KOPT-K1 (cell line): ENCODE measurements around the gene ST14.

ENCODE experiments used
- H3K27ac ChIP-seq: fragments of 200-600 bp; sonication (generic); 2 replicates; pipeline ENCODE4 v1.5.1; 2016; ENCODE audit warnings: antibody characterized with exemption, mild to moderate bottlenecking, low read depth, low read length; ENCODE audit not compliant: poor library complexity, severe bottlenecking
- H3K36me3 ChIP-seq: fragments of 200-600 bp; sonication (generic); 2 replicates; pipeline ENCODE4 v1.5.1; 2017; ENCODE audit warnings: antibody characterized with exemption, mild to moderate bottlenecking, low read length, moderate library complexity; ENCODE audit not compliant: insufficient read depth
- H3K9me3 ChIP-seq: fragments of 200-600 bp; sonication (generic); 2 replicates; pipeline ENCODE4 v1.5.1; 2017; ENCODE audit warnings: antibody characterized with exemption, low read length, mild to moderate bottlenecking; ENCODE audit not compliant: insufficient read depth, poor library complexity, severe bottlenecking

The ST14 gene

GRCh38 chr11:130159657-130160497, at the start of gene ST14:
TSS of gene ST14 (plus strand) at chr11:130159782. CDS start at chr11:130159980, 198 bp downstream.
- no peak within 1 kb of the TSS for H3K27ac ChIP-seq
- H3K9me3 ChIP-seq: no peaks in the 10 kb centered on the region
- H3K36me3 ChIP-seq: no peaks in the 10 kb centered on the region

GRCh38 chr11:130110339-130111108, 49.1 kb upstream of the ST14 start:
- Histone ChIP-seq H3K36me3 (peaks cover 10% of the 10 kb centered on the region; the same call in 1 of the 2 replicates), H3K9me3 (no peaks in the 10 kb centered on the region), H3K27ac (peak overlapping the region; percentile 67)

GRCh38 chr11:130112071-130112830, 47.3 kb upstream of the ST14 start:
- no peaks in the 10 kb centered on the region for H3K9me3 ChIP-seq
- H3K27ac ChIP-seq: peak overlapping the region; percentile 67
- peaks cover 10% of the 10 kb centered on the region; the same call in 1 of the 2 replicates for H3K36me3 ChIP-seq

GRCh38 chr11:130114281-130114680, 45.3 kb upstream of the ST14 start:
- no peak overlapping the region for H3K27ac ChIP-seq
- peaks cover 10% of the 10 kb centered on the region; the same call in 1 of the 2 replicates for H3K36me3 ChIP-seq
- no peaks in the 10 kb centered on the region for H3K9me3 ChIP-seq

GRCh38 chr11:130114726-130115125, 44.9 kb upstream of the ST14 start:
- Histone ChIP-seq H3K36me3 (peaks cover 10% of the 10 kb centered on the region; the same call in 1 of the 2 replicates), H3K27ac (no peak overlapping the region), H3K9me3 (no peaks in the 10 kb centered on the region)

- no peak overlapping the region for H3K27ac ChIP-seq
- peaks cover 10% of the 10 kb centered on the region; the same call in 1 of the 2 replicates for H3K36me3 ChIP-seq
- H3K9me3 ChIP-seq: no peaks in the 10 kb centered on the region
Measured at GRCh38 chr11:130115218-130115617, 44.4 kb upstream of the ST14 start.

GRCh38 chr11:130118165-130118564, 41.4 kb upstream of the ST14 start:
- Histone ChIP-seq H3K9me3 (no peaks in the 10 kb centered on the region), H3K27ac (peak overlapping the region; percentile 49), H3K36me3 (peaks cover 18% of the 10 kb centered on the region)

GRCh38 chr11:130118636-130119387, 40.8 kb upstream of the ST14 start:
- Histone ChIP-seq H3K9me3 (no peaks in the 10 kb centered on the region), H3K27ac (peak overlapping the region; percentile 49), H3K36me3 (peaks cover 24% of the 10 kb centered on the region)

- Histone ChIP-seq H3K9me3 (no peaks in the 10 kb centered on the region), H3K27ac (no peak overlapping the region), H3K36me3 (peaks cover 36% of the 10 kb centered on the region)
Measured at GRCh38 chr11:130120045-130120444, 39.5 kb upstream of the ST14 start.

- Histone ChIP-seq H3K36me3 (peaks cover 43% of the 10 kb centered on the region), H3K9me3 (no peaks in the 10 kb centered on the region), H3K27ac (no peak overlapping the region)
Measured at GRCh38 chr11:130121445-130121978, 38.1 kb upstream of the ST14 start.

GRCh38 chr11:130122141-130122575, 37.4 kb upstream of the ST14 start:
- Histone ChIP-seq H3K27ac (no peak overlapping the region), H3K9me3 (no peaks in the 10 kb centered on the region), H3K36me3 (peaks cover 44% of the 10 kb centered on the region)

- no peaks in the 10 kb centered on the region for H3K9me3 ChIP-seq
- H3K36me3 ChIP-seq: peaks cover 58% of the 10 kb centered on the region
- no peak overlapping the region for H3K27ac ChIP-seq
Measured at GRCh38 chr11:130123414-130124040, 36.1 kb upstream of the ST14 start.

- no peak overlapping the region for H3K27ac ChIP-seq
- H3K36me3 ChIP-seq: peaks cover 64% of the 10 kb centered on the region
- H3K9me3 ChIP-seq: no peaks in the 10 kb centered on the region
Measured at GRCh38 chr11:130124096-130124495, 35.5 kb upstream of the ST14 start.

- Histone ChIP-seq H3K9me3 (no peaks in the 10 kb centered on the region), H3K36me3 (peaks cover 79% of the 10 kb centered on the region), H3K27ac (no peak overlapping the region)
Measured at GRCh38 chr11:130125638-130126037, 33.9 kb upstream of the ST14 start.
